HG03159 (cell line): ENCODE measurements around the gene ZNF512B.
"Not testable (repeated sequence)": the region's sequence is repeated elsewhere in the genome, so short reads cannot be mapped to it uniquely, and the experiment has no call there.

ENCODE experiments used
- ATAC-seq: cut with Tn5 transposase; IDR thresholded peaks from one replicate; pipeline ENCODE4 v1.9.1; 2021; ENCODE audit warnings: mild to moderate bottlenecking, moderate library complexity; ENCODE audit not compliant: unreplicated experiment

The ZNF512B gene

DNA sequence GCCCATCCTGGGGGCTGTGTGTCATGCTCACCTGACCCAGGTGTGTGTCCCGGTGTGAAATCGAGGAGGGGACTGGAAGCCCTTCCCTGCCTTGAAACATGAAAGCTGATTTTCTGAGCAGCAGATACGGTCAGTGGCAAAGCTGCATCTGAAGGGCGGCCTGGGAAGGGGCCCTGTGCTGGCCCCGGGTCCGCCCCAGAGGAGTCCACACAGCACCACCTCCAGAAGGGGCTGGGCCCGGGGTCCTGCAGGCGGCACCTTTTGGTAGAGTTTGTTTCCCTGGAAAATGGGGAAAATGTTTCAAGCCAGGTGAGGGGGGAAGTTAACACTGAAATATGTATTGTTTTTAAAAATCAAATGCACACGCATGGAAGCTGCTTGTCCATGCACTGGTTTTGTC lies 34.3 kb downstream of the ZNF512B start:
- no peak for ATAC-seq

DNA sequence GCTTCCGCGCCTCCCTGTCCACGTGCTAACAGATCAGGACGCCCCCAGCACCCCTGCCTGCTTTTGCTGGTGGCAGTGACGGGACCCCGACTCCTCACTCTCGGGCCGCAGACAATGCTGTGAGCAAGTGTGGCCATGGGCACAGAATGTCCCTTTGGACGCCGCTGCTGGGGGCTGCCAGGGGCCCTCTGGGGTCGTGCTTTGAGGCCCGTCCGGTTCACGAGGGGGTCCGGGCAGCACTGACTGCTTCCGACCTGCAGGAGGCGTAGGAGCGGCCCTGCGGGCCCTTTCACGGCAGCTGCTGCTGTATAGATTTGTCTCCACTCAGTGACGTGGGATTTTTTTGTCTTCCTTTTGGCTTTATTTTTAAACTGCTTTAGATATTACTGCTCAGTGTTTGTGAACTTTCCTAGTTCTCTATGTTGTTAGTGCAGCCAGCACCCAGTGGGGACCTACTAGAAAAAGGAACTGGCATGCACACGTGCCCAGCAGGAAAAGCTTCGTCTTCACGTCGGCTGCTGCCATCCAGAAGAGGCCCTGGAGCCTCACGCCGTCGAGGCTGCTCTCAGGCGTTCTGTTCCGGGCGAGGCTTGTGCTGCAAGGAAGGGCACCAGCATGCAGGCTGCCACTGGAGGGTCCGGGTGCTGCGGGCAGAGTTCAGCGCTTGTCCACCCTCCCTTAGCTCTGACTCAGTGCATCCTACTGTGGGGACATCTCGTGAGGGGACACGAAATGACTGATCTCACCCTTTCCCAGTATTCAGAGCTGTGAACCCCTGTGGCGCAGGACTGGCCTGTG lies 35.3 kb downstream of the ZNF512B start:
- no peak for ATAC-seq

DNA sequence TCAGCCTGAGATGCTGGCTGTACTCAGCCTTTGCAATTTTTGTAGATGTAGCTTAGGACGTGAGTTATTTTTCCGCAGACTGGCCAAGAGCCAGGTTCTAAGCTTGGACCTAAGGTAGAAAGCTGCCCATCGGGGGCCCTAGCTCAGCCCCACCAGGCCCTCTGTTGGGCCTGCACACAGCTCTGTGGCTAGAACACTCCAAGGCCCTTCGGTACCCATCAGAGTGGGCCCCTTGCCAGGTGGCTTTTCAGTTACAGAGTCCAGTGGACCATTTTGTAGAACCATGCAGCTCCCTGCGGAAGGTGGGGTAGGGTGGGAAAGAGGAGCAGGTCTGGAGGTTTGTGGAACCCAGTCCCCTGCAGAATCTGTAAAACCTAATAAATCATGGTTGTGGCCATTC lies 36.1 kb downstream of the ZNF512B start:
- ATAC-seq: no peak

DNA sequence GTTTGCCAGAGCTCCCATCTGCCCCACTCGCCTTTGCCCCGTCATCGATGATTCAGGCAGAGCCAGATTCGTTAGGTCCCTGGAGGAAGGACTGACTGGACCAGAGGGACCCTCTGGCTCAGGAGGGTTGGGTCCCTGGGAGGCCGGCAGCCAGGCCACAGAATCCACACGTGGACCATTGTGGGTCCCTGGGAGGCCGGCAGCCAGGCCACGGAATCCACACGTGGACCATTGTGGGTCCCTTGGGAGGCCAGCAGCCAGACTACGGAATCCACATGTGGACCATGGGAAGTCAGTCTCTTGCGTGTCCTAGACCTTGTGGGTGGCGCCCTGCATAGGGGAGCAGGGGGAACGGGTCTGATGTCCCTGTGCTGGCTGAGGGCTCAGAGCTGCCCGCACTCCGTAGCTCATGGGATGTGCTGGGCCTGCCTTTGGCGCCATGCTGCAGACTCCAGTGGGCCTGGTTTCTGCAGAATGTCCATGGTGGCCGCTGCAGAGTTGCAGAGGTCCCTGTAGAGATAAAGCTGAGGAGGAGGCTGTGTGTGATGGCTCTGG lies 37.0 kb downstream of the ZNF512B start:
- no peak for ATAC-seq

DNA sequence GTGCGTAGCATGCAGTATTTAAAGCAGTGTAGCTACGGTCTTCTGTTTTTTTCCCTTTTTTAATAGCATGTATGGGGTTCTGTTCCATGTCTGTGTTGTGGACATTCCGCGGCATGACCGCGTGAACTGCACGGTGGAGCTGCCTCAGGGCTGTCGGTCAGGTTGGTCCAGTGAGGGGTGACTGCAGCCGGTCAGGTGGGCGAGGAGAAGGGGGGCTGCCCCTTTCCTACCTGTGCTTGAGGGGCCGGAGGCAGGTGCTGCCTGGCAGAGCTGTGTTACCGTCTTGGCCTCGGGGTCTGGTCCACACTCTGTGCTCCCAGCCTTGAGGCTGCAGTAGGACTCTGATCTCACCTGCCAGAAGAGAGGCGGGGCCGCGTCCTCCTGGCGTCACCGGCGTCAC lies 38.0 kb downstream of the ZNF512B start:
- no peak for ATAC-seq

DNA sequence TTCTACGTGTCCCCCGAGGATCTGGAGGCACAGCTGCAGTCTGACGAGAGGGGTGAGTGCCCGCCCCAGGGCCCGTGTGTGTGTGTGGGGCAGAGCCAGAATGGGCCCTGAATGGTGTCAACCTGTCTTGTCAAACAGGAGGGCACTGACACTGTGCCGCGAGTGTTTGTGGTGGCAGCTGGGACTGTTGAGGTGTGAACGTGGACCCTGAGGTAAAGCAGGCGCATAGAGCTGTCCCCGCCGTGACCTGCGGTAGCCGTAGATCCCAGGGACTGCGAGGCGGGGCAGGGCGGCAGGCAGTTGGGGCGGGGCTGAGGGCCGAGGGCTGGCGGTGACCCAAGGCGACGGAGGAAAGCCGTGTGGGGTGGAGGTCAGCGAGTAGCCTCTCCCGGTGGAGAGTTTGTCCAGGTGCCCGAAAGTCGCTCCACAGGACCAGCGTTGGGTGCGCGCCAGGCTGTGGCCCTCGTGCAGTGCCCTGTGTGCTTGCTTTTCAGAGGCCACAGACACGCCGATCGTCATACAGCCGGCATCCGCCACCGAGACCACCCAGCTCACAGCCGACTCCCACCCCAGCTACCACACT lies 38.7 kb downstream of the ZNF512B start:
- ATAC-seq: no peak

DNA sequence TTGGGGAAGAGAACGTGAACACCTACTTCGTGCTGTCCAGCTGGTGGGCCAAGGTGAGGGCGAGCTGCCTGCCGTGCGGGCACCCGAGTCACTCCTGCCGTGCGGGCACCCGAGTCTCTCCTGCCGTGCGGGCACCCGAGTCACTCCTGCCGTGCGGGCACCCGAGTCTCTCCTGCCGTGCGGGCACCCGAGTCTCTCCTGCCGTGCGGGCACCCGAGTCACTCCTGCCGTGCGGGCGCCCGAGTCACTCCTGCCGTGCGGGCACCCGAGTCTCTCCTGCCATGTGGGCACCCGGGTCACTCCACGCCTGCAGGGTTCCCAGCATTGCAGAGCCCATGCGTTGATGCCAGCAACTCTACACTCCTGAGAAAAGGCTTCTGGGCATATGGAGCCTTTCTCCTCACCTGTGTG lies 40.3 kb downstream of the ZNF512B start:
- ATAC-seq: not testable (repeated sequence)

DNA sequence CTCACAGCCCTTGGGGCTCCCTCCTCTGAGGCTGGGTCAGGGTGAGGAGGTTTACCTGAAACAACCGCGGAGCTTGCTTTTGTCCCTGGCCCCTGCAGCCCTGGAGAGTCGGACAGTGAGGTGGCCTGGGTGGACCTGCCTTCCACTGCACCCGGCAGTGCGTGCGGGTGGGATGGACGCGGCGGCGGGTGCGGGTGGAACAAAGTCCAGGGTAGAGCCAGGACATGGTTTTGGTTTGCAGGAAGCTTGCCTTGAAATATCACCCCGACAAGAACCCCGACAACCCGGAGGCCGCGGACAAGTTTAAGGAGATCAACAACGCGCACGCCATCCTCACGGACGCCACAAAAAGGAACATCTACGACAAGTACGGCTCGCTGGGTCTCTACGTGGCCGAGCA lies 40.7 kb downstream of the ZNF512B start:
- ATAC-seq: no peak

DNA sequence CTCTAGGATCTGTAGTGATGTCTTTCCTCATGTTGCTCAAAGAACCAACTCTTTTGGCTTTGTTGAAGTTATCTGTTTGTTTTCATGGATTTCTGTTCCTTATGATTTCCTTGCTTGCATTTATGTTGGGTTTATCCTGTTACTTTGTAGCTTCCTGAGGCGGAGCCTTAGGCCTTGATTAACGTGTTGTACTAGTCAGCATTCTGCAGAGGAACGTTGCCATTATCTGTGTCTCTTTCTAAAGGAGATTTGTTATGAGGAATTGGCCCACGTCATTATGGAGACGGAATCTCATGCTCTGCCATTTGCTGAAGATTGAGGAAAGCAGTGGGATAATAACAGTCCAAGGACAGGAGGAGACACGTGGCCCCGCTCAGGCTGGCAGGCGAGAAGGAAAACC lies 43.4 kb downstream of the ZNF512B start:
- ATAC-seq: no peak

DNA sequence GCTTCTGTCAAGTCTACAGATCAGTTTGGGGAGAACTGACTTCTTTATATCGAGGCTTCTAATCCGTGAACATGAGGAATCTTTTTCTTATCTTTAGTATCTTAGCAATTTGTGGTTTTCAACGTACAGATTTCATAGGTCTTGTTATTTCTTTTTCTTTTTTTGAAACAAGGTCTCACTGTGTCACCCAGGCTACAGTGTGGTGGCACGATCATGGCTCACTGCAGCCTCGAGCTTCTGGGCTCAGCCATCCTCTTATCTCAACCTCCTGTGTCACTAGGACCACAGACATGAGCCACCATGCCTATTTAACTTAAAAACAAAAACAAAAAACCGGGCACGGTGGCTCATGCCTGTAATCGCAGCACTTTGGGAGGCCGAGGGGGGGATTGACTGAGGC lies 45.5 kb downstream of the ZNF512B start:
- no peak for ATAC-seq

DNA sequence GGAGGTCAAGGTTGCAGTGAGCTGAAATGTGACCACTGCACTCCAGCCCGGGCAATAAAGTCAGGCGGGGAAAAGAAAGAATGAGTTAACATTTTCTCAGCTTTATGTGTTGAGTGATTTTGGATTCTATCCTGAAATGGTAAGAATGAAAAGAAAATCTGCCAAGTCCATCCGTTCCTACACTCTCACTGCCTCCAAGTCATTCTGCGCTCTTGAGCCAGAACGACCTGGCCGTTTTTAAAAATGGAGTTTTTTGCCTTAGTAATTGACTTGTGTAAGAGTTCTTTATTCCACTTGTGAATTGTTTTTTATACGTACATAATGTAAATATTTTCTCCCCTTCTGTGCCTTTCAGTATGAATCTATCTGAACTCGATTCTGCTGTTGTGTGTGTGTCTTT lies 46.1 kb downstream of the ZNF512B start:
- no peak for ATAC-seq

DNA sequence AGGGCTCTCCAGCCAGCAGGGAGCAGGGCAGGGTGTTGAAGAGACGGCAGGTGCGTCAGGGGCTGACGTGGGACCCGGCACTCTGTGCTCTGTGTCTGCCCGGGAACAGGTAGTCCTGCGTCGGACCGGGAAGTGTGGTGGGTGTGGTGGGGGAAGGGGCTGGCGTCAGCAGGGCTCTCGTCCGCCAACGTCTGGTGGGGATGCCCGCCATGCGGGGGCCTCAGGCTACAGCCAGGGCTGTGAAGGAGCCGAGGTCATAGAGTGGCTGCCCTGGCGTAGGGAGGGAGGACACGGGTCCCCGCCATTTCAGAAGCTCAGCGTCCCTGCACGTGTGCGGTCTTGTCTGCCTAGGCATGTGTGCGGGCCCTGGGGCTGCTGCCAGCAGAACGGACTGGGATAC lies 49.5 kb downstream of the ZNF512B start:
- ATAC-seq: no peak

DNA sequence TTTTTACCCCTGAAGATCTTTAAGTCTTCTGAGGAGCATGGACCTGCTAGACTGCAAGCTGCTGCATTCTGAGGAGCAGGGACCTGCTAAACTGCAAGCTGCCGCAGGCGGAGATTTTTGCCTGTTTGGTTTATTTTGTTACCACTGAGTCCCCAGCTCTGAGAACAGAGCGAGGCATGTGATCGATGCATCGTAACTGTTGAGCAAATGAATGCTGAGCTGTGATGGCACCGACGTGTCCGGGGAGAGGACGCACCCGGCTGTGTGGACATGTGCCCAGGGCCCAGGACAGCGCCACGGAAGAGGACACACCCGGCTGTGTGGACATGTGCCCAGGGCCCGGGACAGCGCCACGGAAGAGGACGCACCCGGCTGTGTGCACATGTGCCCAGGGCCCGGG lies 50.6 kb downstream of the ZNF512B start:
- no peak for ATAC-seq

DNA sequence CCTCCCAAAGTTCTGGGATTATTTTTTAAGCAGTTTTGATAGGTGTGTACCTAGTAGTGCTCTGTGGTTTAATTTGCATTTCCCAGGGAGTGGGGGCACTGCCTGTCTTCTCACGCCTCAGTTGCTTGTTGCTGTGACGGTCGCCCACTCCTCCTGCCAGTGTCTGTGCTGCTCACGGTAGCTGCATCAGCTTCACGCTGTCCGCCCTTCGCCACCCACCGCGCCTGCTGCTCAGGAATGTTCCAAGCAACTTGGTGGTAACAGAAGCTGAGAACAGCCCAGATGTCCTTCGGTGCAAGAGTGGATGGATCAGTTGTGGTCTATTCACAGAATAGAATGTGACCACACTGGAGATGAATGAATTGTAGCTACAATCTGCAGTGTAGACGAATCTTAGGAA lies 51.9 kb downstream of the ZNF512B start:
- no peak for ATAC-seq

DNA sequence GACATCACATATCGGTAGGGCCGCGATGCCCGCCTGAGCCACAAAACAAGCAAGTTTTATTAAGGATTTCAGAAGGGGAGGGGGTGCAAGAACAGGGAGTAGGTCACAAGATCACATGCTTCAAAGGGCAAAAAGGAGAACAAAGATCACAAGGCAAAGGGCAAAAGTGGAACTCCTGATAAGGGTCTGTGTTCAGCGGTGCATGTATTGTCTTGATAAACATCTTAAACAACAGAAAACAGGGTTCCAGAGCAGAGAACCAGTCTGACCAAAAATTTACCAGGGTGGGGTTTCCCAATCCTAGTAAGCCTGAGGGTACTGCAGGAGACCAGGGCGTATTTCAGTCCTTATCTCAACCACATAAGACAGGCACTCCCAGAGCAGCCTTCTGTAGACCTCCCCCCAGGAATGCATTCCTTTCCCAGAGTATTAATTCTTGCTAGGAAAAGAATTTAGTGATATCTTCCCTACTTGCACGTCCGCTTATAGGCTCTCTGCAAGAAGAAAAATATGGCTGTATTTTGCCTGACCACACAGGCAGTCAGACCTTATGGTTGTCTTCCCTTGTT lies 53.3 kb downstream of the ZNF512B start:
- not testable (repeated sequence) for ATAC-seq

DNA sequence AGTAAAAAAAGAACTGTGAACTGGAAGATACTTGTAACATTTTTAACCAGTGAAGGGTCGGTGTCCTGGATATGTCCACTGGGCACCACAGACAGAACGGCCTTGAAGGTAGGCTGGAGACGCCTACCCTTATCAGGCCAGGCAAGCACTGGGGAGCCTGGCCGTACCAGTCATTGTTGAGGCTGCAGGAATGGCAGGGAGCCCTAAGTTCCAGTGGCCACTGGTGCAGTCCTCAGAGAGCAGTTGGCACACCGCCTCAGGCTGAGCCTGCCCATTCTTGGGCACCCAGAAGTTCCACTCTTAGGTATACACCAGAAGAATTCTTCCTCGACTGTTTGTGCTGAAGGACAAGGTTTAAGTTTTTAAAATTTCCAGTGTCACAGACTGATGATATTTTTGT lies 54.3 kb downstream of the ZNF512B start:
- ATAC-seq: no peak

DNA sequence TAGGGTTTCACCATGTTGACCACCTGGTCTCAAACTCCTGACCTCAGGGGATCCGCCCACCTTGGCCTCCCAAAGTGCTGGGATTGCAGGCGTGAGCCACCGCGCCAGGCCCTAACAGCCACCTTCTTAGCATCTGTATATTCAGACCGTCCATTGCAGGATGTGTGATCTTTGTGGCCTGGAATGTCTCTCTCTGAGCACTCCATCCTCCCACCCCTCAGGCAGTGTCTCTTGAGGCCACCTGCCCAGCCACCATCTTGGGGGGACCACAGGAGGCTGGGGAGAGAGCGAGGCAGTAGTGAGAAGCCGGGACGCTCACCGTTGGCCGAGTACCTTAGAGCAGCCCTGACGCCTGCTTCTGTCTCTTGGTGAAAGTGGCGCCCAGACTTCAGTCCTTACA lies 56.0 kb downstream of the ZNF512B start:
- ATAC-seq: no peak

DNA sequence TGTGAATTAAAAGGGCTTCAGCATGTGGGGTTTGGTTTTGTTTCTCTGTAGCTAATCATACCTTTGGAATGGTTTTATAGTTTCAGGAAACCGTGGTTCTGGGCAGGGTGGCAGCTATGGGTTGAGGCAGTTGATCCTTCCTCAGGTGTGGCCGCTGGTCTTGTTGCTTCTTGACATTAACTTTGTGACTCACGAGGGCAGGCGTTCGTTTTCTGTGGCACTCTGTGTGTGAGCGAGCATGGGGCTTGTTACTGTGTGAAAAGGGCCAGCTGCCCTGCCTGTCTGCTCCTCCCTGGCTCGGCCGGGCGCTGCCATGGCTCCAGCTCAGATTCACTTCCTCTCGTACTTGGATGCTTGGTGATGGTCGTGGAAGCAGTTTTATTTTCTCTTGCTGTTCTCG lies 58.6 kb downstream of the ZNF512B start:
- ATAC-seq: no peak

DNA sequence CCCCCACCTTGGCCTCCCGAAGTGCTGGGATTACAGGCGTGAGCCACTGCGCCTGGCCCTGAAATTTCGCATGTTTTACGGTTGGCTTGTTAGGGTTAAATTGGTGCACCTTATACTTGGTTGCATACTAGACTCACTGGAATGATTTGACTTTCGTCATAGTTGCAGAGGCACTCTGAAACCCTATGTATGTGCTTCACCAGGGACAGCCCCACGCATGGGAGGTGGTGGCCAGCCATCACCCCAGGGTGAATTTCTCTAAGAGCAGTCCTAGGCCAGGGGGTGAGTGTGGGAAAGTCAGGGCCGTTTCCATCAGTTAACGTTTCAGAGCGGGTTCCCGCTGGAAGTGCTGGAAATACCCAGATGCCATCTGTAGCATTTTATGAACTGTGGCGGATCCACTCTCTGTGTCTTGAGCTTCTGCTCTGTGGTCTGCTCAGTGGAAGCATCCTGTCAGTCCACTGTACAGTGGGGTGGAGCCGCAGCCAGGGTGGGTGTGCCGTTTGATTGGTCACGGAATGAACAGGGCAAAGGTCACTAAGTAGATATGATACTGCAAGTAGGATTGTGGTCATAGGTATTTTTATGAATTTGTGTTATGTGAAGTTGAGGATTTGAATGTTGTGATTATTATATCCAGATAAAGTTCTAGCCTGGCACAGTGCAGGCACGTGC lies 61.6 kb downstream of the ZNF512B start:
- no peak for ATAC-seq
